Adipocyte (in vitro differentiated cells): ENCODE data around the gene PCNT.

Experiments
- DNase-seq: peaks from one replicate; pipeline ENCODE4 v3.0.0-alpha.2; 2015; ENCODE audit warnings: low read depth
- H3K27me3 ChIP-seq: replicated peaks from 2 replicates; pipeline ENCODE4 v1.7.0; 2013; ENCODE audit warnings: mild to moderate bottlenecking, low read length, moderate library complexity; ENCODE audit not compliant: control insufficient read depth, insufficient read depth
- H3K36me3 ChIP-seq: 2 replicates; pipeline ENCODE4 v1.7.0; 2013; ENCODE audit warnings: low read length, mild to moderate bottlenecking, moderate library complexity; ENCODE audit not compliant: control insufficient read depth, insufficient read depth, severe bottlenecking
- H3K4me1 ChIP-seq: 2 replicates; pipeline ENCODE4 v1.7.0; 2013; ENCODE audit warnings: mild to moderate bottlenecking, low read length, moderate library complexity; ENCODE audit not compliant: control insufficient read depth, insufficient read depth
- H3K4me3 ChIP-seq: 2 replicates; pipeline ENCODE4 v1.7.0; 2013; ENCODE audit warnings: mild to moderate bottlenecking, low read length, moderate library complexity
- H3K9ac ChIP-seq: 2 replicates; pipeline ENCODE4 v1.7.0; 2013; ENCODE audit warnings: mild to moderate bottlenecking, low read length, moderate library complexity
- H3K9me3 ChIP-seq: 2 replicates; pipeline ENCODE4 v1.7.0; 2013; ENCODE audit warnings: mild to moderate bottlenecking, low read length, moderate library complexity; ENCODE audit not compliant: control insufficient read depth

PCNT gene

GRCh38 chr21:46478910-46479309 lies 155.0 kb downstream of the PCNT start:
- Histone ChIP-seq H3K9ac (no peak overlapping the region), H3K4me1 (peaks cover 18% of the 10 kb centered on the region), H3K36me3 (no peaks in the 10 kb centered on the region), H3K9me3 (no peaks in the 10 kb centered on the region), H3K27me3 (no peaks in the 10 kb centered on the region), H3K4me3 (no peak overlapping the region)
- DNase-seq = no peak

GRCh38 chr21:46480466-46480865 lies 156.5 kb downstream of the PCNT start:
- no peak overlapping the region for H3K9ac ChIP-seq
- no peak overlapping the region for H3K4me3 ChIP-seq
- no peaks in the 10 kb centered on the region for H3K9me3 ChIP-seq
- H3K36me3 ChIP-seq = no peaks in the 10 kb centered on the region
- H3K27me3 ChIP-seq = no peaks in the 10 kb centered on the region
- DNase-seq = no peak
- H3K4me1 ChIP-seq = peaks cover 20% of the 10 kb centered on the region

GRCh38 chr21:46482225-46482845 lies 158.4 kb downstream of the PCNT start:
- H3K27me3 ChIP-seq = no peaks in the 10 kb centered on the region
- no peaks in the 10 kb centered on the region for H3K9me3 ChIP-seq
- H3K9ac ChIP-seq = no peak overlapping the region
- H3K4me3 ChIP-seq = no peak overlapping the region
- no peak for DNase-seq
- H3K36me3 ChIP-seq = peaks cover 10% of the 10 kb centered on the region
- H3K4me1 ChIP-seq = peaks cover 20% of the 10 kb centered on the region

- no peak overlapping the region for H3K9ac ChIP-seq
- no peak for DNase-seq
- peaks cover 19% of the 10 kb centered on the region for H3K4me1 ChIP-seq
- no peaks in the 10 kb centered on the region for H3K27me3 ChIP-seq
- no peaks in the 10 kb centered on the region for H3K9me3 ChIP-seq
- H3K36me3 ChIP-seq = peaks cover 13% of the 10 kb centered on the region
- H3K4me3 ChIP-seq = no peak overlapping the region
Observed at GRCh38 chr21:46482846-46483231, 158.9 kb downstream of the PCNT start.

- no peak for DNase-seq
- Histone ChIP-seq H3K36me3 (peaks cover 13% of the 10 kb centered on the region), H3K4me3 (no peak overlapping the region), H3K9ac (no peak overlapping the region), H3K27me3 (no peaks in the 10 kb centered on the region), H3K9me3 (no peaks in the 10 kb centered on the region), H3K4me1 (peaks cover 17% of the 10 kb centered on the region)
Observed at GRCh38 chr21:46483300-46484295, 159.6 kb downstream of the PCNT start.

GRCh38 chr21:46486481-46487126 lies 162.6 kb downstream of the PCNT start:
- Histone ChIP-seq H3K4me1 (peaks cover 17% of the 10 kb centered on the region), H3K27me3 (no peaks in the 10 kb centered on the region), H3K9me3 (no peaks in the 10 kb centered on the region), H3K9ac (no peak overlapping the region), H3K36me3 (peaks cover 25% of the 10 kb centered on the region), H3K4me3 (no peak overlapping the region)
- no peak for DNase-seq

- Histone ChIP-seq H3K27me3 (no peaks in the 10 kb centered on the region), H3K4me3 (no peak overlapping the region), H3K9me3 (no peaks in the 10 kb centered on the region), H3K9ac (no peak overlapping the region), H3K36me3 (peaks cover 41% of the 10 kb centered on the region), H3K4me1 (peaks cover 3% of the 10 kb centered on the region)
- DNase-seq = no peak
Observed at GRCh38 chr21:46489162-46489663, 165.3 kb downstream of the PCNT start.

- no peak for DNase-seq
- Histone ChIP-seq H3K4me1 (no peaks in the 10 kb centered on the region), H3K36me3 (peaks cover 47% of the 10 kb centered on the region), H3K27me3 (no peaks in the 10 kb centered on the region), H3K9ac (no peak overlapping the region), H3K4me3 (no peak overlapping the region), H3K9me3 (no peaks in the 10 kb centered on the region)
Observed at GRCh38 chr21:46489800-46490199, 165.8 kb downstream of the PCNT start.

GRCh38 chr21:46491553-46491952 lies 167.6 kb downstream of the PCNT start:
- DNase-seq = no peak
- H3K9me3 ChIP-seq = no peaks in the 10 kb centered on the region
- no peak overlapping the region for H3K4me3 ChIP-seq
- no peaks in the 10 kb centered on the region for H3K4me1 ChIP-seq
- H3K36me3 ChIP-seq = peaks cover 44% of the 10 kb centered on the region
- no peak overlapping the region for H3K9ac ChIP-seq
- no peaks in the 10 kb centered on the region for H3K27me3 ChIP-seq

GRCh38 chr21:46492851-46493250 lies 168.9 kb downstream of the PCNT start:
- no peak for DNase-seq
- peaks cover 47% of the 10 kb centered on the region for H3K36me3 ChIP-seq
- no peak overlapping the region for H3K9ac ChIP-seq
- no peaks in the 10 kb centered on the region for H3K4me1 ChIP-seq
- no peaks in the 10 kb centered on the region for H3K9me3 ChIP-seq
- no peaks in the 10 kb centered on the region for H3K27me3 ChIP-seq
- no peak overlapping the region for H3K4me3 ChIP-seq

GRCh38 chr21:46493828-46494227 lies 169.9 kb downstream of the PCNT start:
- Histone ChIP-seq H3K4me1 (no peaks in the 10 kb centered on the region), H3K9ac (no peak overlapping the region), H3K4me3 (no peak overlapping the region), H3K36me3 (peaks cover 55% of the 10 kb centered on the region), H3K9me3 (no peaks in the 10 kb centered on the region), H3K27me3 (no peaks in the 10 kb centered on the region)
- DNase-seq = no peak
